Erythroblast (primary cell): ENCODE measurements around the gene CFAP157.

Source experiments
- GATA1 ChIP-seq: IDR thresholded peaks from 2 replicates; pipeline ENCODE4 v1.6.1; 2011; ENCODE audit warnings: low read depth, mild to moderate bottlenecking, control low read depth, low read length, moderate library complexity
- POLR2A ChIP-seq: IDR thresholded peaks from 2 replicates; pipeline ENCODE4 v1.6.1; 2011; ENCODE audit warnings: mild to moderate bottlenecking, low read length

DNA sequence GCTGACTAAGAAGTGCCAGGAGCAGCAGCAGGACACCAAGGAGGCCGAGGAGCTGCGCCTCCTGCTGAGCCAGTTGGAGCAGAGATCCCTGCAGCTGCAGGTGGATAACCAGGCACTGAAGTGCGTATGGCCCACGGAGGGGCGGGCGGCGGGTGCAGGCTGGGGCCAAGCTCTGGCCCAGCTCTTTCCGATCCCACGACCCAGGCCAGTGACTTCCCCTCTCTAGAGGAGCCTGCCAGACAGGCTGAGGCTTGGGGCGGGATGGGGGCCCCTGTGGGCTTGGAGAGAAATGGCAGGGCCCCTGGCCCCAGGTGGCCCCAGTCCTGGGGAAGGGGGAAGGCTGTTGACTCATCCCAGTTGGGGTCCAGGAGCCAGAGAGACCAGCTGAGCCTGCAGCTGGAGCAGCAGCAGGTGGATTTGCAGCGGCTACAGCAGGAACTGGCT is 5.1 kb downstream of the CFAP157 start:
- no peak for TF ChIP-seq POLR2A
- TF ChIP-seq GATA1 = no peak
